Adrenal gland (tissue), 5 donors: Measurements from ENCODE around the gene CAPN5.

ENCODE experiments used
- POLR2A ChIP-seq, 2 donors: fragments of 450-650 bp; IDR thresholded peaks; one replicate each; pipeline ENCODE4 v1.6.1; 2017; ENCODE audit warnings: antibody characterized with exemption in 2 of 2, mild to moderate bottlenecking in 2 of 2, moderate library complexity in 1 of 2
- TF ChIP-seq, protein P1 (sequence below), 6 experiments: fragments of 450-650 bp in 4 of 6; fragments of 200-600 bp in 2 of 6; sonication (generic) in 1 of 6; IDR thresholded peaks; 1 replicate in 5 of 6; 2 replicates in 1 of 6; pipeline versions ENCODE4 v1.5.1 to v1.8.0; 2016 to 2021; ENCODE audit warnings: antibody characterized with exemption in 6 of 6, mild to moderate bottlenecking in 2 of 6, moderate library complexity in 1 of 6
- donor health status: DM: no; HTN: no; CAD: no.

DNA sequence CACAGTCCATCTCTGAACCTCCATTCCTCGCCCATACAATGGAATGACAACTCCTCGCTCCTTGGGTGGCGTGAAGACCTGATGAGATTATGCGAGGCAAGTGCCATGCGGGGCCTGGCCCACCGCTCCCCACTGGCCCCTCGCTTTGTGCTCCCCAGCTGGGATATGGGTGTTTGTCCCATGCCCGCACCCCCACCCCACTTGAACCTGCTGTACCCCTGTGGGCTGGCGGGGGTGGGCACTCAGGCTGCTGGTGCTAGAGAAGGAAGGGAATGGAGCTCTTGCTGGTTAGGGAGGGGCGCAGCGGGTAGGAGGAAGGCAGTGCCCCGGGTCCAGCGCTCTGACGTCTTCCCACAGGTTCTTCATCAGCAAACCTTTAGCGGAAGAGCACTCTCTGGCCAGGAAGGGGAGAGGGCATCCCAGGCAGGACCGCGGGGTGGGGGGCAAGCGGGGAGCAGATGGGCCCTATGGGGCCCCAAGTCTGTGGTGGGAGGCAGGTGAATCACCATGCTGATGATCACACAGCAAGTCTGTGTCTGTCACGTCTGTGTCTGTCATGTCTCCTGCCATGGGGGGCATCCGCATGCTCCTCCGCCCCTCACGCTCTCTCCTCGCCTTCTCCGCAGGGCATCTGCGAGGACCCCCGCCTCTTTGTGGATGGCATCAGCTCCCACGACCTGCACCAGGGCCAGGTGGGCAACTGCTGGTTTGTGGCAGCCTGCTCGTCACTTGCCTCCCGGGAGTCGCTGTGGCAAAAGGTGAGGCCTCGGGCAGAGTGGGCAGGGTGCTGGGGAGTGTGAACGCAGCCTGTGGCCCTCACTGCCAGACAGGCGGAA, 26.5 kb downstream of the CAPN5 start:
- TF ChIP-seq, protein P1, sequence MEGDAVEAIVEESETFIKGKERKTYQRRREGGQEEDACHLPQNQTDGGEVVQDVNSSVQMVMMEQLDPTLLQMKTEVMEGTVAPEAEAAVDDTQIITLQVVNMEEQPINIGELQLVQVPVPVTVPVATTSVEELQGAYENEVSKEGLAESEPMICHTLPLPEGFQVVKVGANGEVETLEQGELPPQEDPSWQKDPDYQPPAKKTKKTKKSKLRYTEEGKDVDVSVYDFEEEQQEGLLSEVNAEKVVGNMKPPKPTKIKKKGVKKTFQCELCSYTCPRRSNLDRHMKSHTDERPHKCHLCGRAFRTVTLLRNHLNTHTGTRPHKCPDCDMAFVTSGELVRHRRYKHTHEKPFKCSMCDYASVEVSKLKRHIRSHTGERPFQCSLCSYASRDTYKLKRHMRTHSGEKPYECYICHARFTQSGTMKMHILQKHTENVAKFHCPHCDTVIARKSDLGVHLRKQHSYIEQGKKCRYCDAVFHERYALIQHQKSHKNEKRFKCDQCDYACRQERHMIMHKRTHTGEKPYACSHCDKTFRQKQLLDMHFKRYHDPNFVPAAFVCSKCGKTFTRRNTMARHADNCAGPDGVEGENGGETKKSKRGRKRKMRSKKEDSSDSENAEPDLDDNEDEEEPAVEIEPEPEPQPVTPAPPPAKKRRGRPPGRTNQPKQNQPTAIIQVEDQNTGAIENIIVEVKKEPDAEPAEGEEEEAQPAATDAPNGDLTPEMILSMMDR (IDR thresholded peaks at IDR 0.05) = no peak
- TF ChIP-seq POLR2A (IDR thresholded peaks at IDR 0.05) = no peak
